Motor neuron (in vitro differentiated cells): Measurements from ENCODE around the gene DISP2. TPM values are rescaled to one million over a fixed set of nuclear protein-coding genes. Genes with fewer than 3 reads are reported as not detected.

ENCODE experiments used
- ATAC-seq, 8 experiments: fragments of 200-7000 bp; cut with Tn5 transposase; replicated peaks in 6 of 8; 2 replicates each; pipeline ENCODE4 v1.8.0; 2021; ENCODE audit warnings: mild to moderate bottlenecking in 8 of 8, moderate library complexity in 8 of 8
- H3K27ac ChIP-seq, 2 donors: fragments of 250-450 bp; sonication (Bioruptor Pico); 2 replicates each; pipeline ENCODE4 v1.9.0; 2021; ENCODE audit warnings: antibody characterized with exemption in 2 of 2, mild to moderate bottlenecking in 2 of 2, moderate library complexity in 1 of 2
- H3K4me1 ChIP-seq, 2 donors: fragments of 250-450 bp; sonication (Bioruptor Pico); replicated peaks in 1 of 2; 2 replicates each; pipeline ENCODE4 v1.6.1; 2021; ENCODE audit warnings: antibody characterized with exemption in 2 of 2, mild to moderate bottlenecking in 2 of 2, moderate library complexity in 1 of 2
- H3K4me3 ChIP-seq, 5 donors: fragments of 250-450 bp; sonication (Bioruptor Pico); 2 replicates each; pipeline ENCODE4 v1.9.0; 2021; ENCODE audit warnings: antibody characterized with exemption in 5 of 5, mild to moderate bottlenecking in 5 of 5, moderate library complexity in 4 of 5
- WGBS, 10 experiments: fragments of 450-650 bp; shearing (Covaris generic); methylation state at CpG; one replicate each; pipeline ENCODE4 v1.0.0; 2022; 5-methylcytosine and 5-hydroxymethylcytosine counted together
- in situ Hi-C, 9 experiments: fragments of 400-800 bp; cut with MboI; loops; one replicate each; pipeline ENCODE4 v1.15.0; 2021; ENCODE audit warnings: low sequenced_read_pairs in 9 of 9, low pct_unique_long_range_greater_than_20kb in 2 of 9; ENCODE audit not compliant: unreplicated experiment in 9 of 9
- total RNA-seq, 8 experiments: library from RNA; unstranded; fragments of 300-600 nt; gene quantifications; 2 replicates each; pipeline versions ENCODE4 v1.2.3 to v1.2.4, GENCODE V29; 2022

Gene DISP2, protein sequence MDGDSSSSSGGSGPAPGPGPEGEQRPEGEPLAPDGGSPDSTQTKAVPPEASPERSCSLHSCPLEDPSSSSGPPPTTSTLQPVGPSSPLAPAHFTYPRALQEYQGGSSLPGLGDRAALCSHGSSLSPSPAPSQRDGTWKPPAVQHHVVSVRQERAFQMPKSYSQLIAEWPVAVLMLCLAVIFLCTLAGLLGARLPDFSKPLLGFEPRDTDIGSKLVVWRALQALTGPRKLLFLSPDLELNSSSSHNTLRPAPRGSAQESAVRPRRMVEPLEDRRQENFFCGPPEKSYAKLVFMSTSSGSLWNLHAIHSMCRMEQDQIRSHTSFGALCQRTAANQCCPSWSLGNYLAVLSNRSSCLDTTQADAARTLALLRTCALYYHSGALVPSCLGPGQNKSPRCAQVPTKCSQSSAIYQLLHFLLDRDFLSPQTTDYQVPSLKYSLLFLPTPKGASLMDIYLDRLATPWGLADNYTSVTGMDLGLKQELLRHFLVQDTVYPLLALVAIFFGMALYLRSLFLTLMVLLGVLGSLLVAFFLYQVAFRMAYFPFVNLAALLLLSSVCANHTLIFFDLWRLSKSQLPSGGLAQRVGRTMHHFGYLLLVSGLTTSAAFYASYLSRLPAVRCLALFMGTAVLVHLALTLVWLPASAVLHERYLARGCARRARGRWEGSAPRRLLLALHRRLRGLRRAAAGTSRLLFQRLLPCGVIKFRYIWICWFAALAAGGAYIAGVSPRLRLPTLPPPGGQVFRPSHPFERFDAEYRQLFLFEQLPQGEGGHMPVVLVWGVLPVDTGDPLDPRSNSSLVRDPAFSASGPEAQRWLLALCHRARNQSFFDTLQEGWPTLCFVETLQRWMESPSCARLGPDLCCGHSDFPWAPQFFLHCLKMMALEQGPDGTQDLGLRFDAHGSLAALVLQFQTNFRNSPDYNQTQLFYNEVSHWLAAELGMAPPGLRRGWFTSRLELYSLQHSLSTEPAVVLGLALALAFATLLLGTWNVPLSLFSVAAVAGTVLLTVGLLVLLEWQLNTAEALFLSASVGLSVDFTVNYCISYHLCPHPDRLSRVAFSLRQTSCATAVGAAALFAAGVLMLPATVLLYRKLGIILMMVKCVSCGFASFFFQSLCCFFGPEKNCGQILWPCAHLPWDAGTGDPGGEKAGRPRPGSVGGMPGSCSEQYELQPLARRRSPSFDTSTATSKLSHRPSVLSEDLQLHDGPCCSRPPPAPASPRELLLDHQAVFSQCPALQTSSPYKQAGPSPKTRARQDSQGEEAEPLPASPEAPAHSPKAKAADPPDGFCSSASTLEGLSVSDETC (N-terminal part only)
- total RNA-seq, result 1 to 10 TPM in 6 of 8 experiments, under 1 TPM in 2; 0.17 to 9.1 (median 5.3) TPM

DNA sequence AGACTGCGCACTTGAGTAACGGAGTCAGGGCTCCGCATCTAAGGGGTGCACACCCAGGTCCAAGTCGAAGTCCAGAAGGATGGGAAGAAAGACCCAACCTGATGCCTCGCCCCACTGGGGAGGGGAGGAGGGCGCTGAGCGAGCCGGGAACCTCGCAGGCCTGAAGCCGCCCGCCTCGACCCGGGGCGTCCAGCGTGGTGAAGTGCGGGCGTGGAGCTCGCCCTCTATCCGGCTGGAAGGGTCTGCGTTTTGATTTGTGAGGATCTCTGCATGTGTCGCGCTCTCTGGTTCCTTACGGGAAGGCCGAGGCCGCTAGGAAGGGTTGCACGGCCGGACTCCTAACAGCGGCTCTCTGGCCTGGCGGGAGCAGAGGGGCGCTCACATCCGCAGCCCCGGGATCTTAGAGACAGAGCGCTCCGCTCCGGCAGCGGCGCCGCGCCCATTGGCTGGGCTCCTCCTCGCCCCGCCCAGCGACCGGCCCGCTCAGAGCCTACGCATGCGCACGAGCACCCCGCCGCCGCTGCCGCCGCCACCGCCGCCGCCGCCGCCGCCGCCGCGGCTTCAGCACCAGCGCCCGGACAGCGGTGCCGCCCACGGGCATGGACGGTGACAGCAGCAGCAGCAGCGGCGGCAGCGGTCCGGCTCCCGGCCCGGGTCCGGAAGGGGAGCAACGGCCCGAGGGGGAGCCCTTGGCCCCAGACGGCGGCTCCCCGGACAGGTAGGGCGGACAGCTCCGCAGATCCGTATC, at the start of gene DISP2:
DISP2 (plus strand) TSS at position 497 of the 748 bp plus-strand sequence; CDS start at position 600, 103 bp downstream.
- in situ Hi-C loops, result no loop called here
- Histone ChIP-seq H3K4me3 (peak within 1 kb of the TSS; percentile 61 to 87 (median 64)), H3K27ac (peak within 1 kb of the TSS; percentile 48 to 74), H3K4me1 (peaks cover 15 to 24% of the 10 kb centered on the region in 2 donors)
- WGBS, 10 experiments, result 0 to 5% (median 0%) methylated on average over 2 to 11 of the region's 82 CpGs; no CpG with 5 or more reads in 6 of the 10 experiments
- ATAC-seq, result peak; percentile 86 to 93 (median 92)

DNA sequence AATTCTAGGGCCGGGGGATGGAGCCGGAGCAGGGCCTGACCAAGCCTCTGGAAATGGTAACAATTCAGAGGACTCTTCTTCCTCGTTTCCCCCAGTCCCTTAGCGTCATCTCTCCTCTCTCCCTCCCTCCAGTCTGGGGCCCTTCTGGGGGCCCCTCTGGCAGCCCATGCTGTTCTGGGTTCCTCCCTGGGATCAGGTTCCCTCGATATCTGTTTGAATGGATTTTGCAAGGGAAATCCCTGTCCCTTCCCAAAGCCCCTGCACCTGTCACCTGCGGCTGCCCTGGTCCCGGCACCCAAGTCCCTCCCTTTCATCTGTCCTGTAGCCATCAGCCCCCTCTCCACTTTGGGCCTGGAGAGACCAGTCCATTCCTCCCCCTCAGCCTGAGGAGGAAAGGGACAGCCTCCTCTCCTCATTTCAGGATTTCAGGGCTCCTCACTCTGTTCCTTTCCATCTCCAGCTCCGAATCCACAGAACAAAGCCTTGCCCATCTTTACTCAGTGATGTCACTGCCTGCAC, 48.6 kb upstream of the DISP2 start:
- Histone ChIP-seq H3K4me1 (peaks cover 18 to 33% of the 10 kb centered on the region in 2 donors), H3K4me3 (no peak overlapping the region), H3K27ac (no peak overlapping the region)
- WGBS, 10 experiments, result 65 to 100% (median 84%) methylated on average over 1 to 7 of the region's 8 CpGs; no CpG with 5 or more reads in 2 of the 10 experiments
- ATAC-seq, result no peak
- in situ Hi-C loops, result no loop called here

DNA sequence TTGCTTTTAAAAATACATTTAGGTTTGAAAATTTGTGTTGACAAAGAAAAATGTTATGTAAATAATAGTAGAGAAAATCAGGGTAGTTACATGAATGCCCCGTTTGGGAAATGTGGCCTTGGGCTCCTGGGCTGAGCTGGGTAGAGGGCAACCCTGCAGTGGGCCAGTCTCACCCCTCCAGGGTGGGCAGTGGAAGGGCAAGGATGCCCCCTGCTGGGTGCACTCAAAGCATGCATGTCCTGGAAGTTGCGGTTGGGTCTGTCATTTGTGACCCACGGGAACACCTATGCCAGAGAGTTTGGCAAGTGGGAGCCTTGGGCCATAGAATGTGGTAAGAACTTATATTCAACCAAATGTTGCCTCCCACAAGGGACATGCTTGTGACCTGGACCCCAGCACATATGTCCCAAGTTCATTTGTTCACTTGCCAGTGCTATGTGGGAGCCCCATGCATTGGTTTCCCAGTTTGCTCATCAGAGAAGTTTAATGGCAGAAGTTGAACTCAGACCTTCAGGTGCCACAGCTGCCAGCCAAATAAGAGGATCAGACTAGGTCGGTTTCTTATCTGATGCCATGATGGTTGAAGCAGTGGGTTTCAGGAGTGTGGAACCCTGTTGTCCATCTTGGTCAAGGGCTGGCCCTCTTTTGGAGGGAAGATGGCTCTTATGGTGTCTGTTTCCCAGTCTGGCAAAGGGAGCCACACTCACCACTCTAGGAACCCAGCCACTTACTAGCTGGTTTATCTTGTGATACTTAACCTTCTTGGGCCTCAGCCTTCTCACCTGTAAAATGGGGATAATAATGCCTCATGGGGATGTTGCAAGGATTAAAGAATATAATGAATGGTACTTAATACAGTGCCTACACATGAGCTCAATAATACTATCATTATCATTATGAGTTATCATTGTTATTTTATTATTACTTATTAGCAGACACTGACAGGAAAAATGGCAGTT, 47.7 kb upstream of the DISP2 start:
- Histone ChIP-seq H3K27ac (no peak overlapping the region), H3K4me3 (no peak overlapping the region), H3K4me1 (peaks cover 18 to 33% of the 10 kb centered on the region in 2 donors)
- peak; percentile 47 to 86 (median 68) for ATAC-seq
- 0 to 40% (median 0%) methylated on average over 1 to 4 of the region's 4 CpGs; no CpG with 5 or more reads in 1 of the 10 experiments for WGBS, 10 experiments
- in situ Hi-C loops, result no loop called here

DNA sequence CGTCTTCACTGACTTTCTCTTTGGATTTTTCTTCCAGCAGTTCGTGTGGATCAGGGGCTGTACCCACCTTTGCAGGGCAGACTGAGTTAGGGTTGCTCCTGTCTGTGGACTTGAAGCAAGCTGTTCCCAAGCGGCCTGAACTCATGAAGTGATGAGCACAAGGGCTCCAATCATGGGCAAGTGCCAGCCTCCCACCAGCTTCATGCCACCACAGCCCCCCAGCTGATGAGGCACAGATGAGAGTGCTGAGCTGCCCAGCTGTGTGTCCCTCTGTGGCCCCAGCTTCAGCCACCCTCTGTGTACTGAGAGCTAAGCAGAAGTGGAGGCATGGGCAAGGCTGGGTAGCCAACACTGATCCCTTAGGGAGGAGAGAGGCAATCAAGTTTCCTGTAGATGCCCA, 47.0 kb upstream of the DISP2 start:
- in situ Hi-C loops, result no loop called here
- peaks cover 18 to 33% of the 10 kb centered on the region in 2 donors for H3K4me1 ChIP-seq
- H3K27ac ChIP-seq, result no peak overlapping the region
- no peak overlapping the region for H3K4me3 ChIP-seq
- 0 to 49% (median 34%) methylated on average over 1 to 3 of the region's 3 CpGs; no CpG with 5 or more reads in 1 of the 10 experiments for WGBS, 10 experiments
- ATAC-seq, result no peak

DNA sequence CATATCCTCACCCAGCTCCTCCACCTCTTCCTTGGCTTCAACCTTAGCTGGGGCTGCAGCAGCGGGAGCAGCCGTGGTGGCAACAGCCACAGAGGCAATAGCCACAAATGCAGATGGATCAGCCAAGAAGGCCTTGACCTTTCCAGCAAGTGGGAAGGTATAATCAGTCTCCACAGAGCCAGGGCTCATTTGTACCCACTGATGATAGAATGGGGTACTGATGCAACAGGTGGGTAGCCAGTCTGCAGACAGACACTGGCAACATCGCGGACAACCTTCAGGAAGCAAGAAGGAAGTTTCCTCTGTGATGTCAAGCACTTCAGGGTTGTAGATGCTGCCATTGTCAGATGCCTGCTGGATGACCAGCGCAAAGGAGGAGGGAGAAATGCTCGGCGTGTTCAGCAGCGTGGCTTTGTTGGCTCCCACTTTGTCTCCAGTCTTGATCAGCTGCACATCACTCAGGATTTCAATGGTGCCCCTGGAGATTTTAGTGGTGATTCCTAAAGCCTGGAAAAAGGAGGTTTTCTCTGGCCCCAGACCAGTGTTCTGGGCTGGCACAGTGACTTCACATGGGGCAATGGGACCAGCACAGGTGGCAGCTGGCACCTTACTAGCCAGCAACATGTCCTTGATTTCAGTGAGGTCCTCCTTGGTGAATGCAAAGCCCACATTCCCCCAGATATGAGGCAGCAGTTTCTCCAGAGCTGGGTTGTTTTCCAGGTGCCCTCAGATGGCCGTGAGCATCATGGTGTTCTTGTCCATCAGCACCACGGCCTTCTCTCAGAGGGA, 45.5 kb upstream of the DISP2 start:
- ATAC-seq, result no peak
- in situ Hi-C loops, result no loop called here
- Histone ChIP-seq H3K27ac (no peak overlapping the region), H3K4me3 (no peak overlapping the region), H3K4me1 (peaks cover 19 to 26% of the 10 kb centered on the region in 2 donors)
- WGBS, 10 experiments, result 53 to 100% (median 81%) methylated on average over 2 to 9 of the region's 10 CpGs; no CpG with 5 or more reads in 2 of the 10 experiments

DNA sequence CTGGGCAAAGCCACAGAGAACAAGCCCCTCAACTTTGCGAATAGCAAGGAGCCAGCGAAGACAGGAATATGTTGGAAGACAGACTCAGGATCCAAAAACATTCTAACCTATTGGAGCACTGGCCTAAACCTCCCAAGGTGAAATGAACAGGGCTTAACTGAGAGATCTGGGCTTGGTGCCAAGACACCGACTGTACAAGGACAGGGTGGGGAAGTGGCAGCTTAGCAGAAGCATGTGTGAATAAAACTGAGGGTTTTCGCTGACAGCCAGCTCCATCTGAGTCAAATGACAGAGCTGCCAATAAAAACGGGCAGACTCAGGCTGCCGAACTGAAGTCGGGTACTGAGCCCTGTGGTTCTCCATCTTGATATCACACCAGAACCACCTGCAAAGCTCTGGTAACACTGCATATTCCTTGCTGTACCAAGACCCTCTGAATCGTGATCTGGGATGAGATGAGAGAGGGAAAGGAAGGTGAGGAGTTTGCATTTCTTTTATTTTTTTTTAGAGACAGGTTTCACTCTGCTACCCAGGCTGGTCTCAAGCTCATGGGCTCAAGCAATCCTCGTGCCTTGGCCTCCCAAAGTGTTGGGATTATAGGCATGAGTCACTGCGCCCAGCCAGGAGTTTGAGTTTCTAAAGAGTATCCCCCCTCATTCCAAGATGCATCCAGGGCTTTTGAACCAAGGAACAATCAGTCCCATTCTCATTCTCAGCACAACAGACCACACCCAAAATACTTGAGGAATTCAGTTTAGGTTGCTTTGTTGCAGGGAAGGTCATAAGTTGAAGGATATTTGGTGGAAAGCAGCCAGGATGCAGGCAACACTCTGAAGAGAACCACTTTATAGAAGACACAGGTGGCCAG, 44.3 kb upstream of the DISP2 start:
- Histone ChIP-seq H3K27ac (no peak overlapping the region), H3K4me1 (peaks cover 16 to 18% of the 10 kb centered on the region in 2 donors), H3K4me3 (no peak overlapping the region)
- peak in 6 of 8 experiments; percentile 50 to 84 (median 64) for ATAC-seq
- 0 to 71% (median 61%) methylated on average over 3 to 8 of the region's 10 CpGs; no CpG with 5 or more reads in 3 of the 10 experiments for WGBS, 10 experiments
- in situ Hi-C loops, result no loop called here

DNA sequence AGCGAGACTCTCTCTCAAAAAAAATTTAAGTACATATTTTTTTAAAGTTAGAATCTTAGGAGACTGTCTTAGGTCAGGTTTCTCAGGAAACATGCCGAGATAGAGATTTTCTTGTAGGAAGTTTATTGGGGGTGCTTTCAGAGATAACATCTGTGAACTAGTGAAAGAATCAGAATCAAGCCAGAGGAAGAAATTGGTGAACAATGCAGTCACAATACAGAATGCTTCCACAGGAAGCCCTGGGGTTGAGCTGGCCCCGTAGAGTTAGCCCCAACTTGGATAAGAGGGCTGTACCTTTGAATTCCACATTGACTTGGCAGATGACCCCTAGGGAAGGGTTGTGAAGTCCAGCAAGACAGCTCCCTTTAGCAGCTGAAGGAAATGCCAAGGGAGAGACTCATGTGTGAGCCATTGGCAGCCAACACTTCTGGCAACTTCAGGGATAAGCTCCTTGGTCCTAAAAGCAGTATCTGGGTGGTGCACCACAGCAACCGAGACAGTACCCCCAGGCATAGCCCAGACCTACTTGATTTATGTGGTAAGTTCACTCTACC, 43.2 kb upstream of the DISP2 start:
- in situ Hi-C loops, result no loop called here
- no peak overlapping the region for H3K4me3 ChIP-seq
- 40 to 93% (median 78%) methylated on average over 1 to 4 of the region's 4 CpGs for WGBS, 10 experiments

DNA sequence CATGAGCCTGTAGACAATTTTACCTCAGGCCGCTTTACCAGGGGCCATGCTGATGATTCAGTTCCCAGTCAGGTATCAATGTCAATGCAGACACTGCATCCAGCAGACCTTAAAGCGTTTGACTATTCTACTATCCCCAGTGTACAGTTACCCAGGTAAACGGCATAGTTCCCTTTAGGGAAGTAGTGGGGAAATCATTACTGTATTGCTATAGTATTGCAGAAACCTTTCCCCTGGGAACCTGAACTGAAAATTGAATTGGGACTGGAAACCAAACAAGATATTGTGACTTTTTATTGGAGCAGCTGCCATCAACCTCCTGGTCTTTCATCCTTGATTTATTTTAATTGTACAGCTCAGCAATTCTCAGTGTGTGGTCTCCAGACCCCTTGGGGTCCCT, 41.1 kb upstream of the DISP2 start:
- in situ Hi-C loops, result no loop called here
- H3K27ac ChIP-seq, result no peak overlapping the region
- WGBS, 10 experiments, result 25 to 100% (median 83%) methylated on average over 1 to 3 of the region's 3 CpGs; no CpG with 5 or more reads in 3 of the 10 experiments
- H3K4me1 ChIP-seq, result peaks cover 8 to 20% of the 10 kb centered on the region in 2 donors
- H3K4me3 ChIP-seq, result no peak overlapping the region
- peak in 1 of 8 experiments; percentile 28 for ATAC-seq

More for the DNA sequence above, 43.2 kb upstream of the DISP2 start:
- H3K27ac ChIP-seq, result no peak overlapping the region
- ATAC-seq, result no peak
- H3K4me1 ChIP-seq, result peaks cover 8 to 12% of the 10 kb centered on the region in 2 donors

DNA sequence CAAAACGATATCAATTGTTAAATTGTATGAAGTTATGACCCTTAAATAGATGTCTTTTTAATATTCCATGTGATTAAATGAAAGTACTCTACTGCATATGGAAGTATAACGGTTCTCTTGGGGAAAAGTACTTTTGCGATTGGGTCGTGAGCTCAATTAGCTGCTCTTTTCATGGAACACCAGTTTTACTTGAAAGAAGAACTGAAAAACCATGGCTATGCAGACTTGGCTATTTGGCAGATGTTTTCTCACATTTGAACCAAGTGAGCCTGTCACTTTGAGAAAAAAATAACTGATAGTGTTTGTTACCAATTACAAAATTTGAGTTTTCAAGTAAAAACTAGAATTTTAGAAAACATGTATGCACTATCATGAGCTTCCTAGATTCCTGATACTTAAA, 40.4 kb upstream of the DISP2 start:
- no peak for ATAC-seq
- Histone ChIP-seq H3K4me1 (peaks cover 10 to 20% of the 10 kb centered on the region in 2 donors), H3K4me3 (no peak overlapping the region), H3K27ac (no peak overlapping the region)
- 0 to 79% (median 72%) methylated on average over 1 to 4 of the region's 4 CpGs for WGBS, 10 experiments
- in situ Hi-C loops, result no loop called here
